GM20000 (cell line): Measurements from ENCODE around the gene IL18BP.

ENCODE experiments used
- DNase-seq: peaks from one replicate; pipeline ENCODE4 v3.0.0; 2012; ENCODE audit warnings: low spot score
- TF ChIP-seq, protein P1 (sequence below): IDR thresholded peaks from 2 replicates; pipeline ENCODE4 v1.5.1; 2012; ENCODE audit warnings: mild to moderate bottlenecking, control low read depth; ENCODE audit errors: extremely low read depth, missing control alignments

The IL18BP gene

DNA sequence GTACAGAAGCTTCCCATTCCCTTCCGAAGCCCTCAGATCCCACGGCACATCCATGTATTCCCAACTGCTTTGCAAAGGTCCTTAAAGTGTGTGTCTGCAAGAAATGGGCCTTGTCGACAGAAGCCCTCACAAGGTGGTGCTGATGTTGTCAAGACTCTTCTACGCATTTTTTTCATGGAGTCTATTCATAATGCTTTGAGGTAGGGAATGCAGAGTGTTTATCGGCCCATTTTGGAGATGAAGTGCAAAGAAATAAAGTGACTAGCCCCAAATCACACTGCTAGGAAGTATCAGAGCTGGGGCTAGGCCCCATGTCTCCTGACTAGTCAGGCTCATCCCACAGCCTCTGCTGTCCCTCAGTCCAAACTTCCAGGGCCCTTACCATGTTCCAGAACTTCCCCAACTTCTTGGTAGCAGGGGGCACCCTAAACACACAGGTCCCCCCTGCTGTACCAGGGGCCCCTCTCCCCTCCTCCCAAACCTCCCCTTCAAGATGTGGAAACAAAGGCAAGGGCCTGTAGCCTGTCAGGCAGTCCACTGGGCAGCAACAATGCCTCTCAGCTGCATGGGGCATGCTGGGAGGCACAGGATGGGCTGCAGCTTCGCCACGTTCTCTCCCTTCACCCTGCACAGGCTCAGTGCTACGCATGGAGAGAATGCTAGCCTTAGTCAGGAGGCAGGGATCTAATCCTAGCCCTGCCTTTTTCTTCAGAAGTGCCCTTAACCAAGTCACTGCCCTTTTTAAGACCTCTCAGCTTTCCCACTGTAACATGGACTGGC, 7.8 kb downstream of the IL18BP start:
- TF ChIP-seq, protein P1, sequence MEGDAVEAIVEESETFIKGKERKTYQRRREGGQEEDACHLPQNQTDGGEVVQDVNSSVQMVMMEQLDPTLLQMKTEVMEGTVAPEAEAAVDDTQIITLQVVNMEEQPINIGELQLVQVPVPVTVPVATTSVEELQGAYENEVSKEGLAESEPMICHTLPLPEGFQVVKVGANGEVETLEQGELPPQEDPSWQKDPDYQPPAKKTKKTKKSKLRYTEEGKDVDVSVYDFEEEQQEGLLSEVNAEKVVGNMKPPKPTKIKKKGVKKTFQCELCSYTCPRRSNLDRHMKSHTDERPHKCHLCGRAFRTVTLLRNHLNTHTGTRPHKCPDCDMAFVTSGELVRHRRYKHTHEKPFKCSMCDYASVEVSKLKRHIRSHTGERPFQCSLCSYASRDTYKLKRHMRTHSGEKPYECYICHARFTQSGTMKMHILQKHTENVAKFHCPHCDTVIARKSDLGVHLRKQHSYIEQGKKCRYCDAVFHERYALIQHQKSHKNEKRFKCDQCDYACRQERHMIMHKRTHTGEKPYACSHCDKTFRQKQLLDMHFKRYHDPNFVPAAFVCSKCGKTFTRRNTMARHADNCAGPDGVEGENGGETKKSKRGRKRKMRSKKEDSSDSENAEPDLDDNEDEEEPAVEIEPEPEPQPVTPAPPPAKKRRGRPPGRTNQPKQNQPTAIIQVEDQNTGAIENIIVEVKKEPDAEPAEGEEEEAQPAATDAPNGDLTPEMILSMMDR: no peak
- DNase-seq: no peak

DNA sequence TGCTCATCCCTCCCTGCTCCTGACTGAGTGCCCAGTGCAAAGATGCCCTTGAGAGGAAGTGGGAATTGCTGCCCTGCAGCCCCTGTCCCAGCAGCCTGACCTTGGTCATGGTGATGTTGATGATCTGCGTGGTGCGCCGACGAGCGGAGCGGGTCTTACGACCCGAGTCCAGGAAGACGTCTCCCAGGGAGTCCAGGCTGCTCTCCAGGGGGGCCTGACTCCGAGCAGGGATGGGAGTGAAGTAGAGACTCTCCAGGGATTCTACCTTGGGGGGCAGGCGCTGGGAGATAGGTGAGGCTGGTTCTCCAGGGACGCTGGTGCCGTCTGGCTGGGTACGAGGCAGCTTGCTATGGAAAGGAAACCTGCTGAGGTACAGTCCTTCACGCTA, 8.4 kb downstream of the IL18BP start:
- DNase-seq: no peak
- TF ChIP-seq, protein P1: no peak

DNA sequence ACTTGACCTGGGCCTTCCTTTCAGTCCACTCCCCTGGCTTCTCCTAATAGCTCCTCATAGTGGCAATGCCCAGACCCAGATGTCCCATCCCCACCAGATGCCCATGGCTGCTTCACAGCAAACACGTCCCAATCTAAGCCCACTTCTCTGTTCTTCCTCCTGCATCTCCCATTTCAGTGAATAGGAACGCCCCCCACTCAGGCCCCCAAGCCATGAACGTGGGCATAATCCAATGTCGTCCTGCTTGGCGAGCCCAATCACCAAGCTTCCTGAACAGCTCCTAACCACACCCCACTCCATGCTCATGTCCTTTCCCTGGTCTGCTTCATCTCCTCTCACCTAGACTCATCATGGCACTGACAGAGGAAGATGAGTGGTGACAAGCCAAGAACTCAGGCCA, 8.9 kb downstream of the IL18BP start:
- no peak for DNase-seq
- TF ChIP-seq, protein P1: no peak

DNA sequence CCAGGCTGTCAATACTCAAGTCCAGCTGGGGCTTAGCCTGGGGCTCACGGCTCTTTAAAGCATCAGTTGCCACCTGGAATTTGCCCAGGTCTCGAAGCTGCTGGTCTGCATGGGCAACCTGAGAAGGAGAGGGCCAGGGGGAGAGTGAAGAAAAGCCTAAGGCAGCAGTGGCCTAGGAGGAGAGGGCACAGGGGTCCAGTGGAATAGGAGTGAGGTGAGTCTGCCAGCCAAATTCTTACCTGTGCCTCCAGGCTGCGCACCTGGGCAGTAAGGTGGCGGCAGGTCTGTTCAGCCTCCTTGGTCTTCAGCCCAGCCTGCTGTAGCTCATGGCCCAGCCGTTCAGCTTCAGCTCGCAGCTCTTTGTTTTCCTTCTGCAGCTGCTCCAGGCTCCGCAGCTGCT, 10.0 kb downstream of the IL18BP start:
- no peak for DNase-seq
- TF ChIP-seq, protein P1: no peak

DNA sequence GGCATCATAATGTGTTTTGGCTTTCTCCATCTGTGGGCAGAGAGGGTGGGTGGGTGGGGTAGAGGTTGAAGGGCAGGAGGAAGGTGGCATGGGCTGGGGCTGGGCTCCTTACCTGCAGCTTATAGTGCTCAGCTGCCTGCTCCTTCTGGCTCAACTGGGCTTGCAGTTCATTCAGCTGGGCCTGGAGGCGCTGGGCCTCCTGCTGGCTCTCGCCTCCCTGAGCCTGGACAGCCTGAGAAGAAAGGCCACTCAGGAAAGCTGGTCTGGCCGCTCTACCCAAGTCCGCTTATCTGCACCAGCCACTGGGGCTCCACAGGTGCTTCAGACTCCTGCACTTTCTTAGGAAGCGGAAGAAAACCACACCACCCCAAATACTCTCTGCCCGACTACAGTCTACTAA, 10.4 kb downstream of the IL18BP start:
- TF ChIP-seq, protein P1: no peak
- no peak for DNase-seq

DNA sequence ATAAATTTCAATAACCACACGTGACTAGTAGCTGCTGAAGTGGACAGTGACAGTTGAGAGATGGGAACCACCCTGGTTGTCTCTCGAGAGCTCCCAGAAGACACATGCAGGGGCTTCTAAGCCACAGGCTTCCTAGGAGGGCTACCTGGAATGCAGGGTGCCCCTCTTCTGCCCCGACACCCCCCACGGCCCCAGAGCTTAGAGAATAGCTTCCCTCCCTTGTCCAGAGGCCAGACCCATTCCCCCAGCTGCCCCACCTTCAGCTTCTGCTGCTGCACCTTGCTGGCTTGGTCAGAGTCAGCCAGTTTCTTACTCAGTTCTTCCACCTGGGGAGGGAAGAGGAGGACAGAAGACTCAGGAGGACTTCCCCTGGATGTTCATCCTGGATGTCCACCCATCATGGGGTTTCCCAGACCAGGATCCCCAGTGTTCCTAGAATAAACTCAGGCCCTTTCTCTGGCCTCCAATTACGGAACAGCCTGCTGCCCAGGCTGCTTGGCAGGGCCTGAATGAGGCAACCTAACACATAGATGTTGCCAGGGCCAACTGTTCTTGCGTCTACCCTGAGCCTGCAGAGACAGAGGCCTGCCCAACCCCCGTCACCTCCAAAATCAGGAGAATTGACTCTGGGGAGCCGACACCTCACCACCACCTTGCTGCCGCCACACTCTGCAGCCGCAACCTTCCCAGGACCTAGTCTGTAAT, 12.0 kb downstream of the IL18BP start:
- no peak for DNase-seq
- TF ChIP-seq, protein P1: no peak

DNA sequence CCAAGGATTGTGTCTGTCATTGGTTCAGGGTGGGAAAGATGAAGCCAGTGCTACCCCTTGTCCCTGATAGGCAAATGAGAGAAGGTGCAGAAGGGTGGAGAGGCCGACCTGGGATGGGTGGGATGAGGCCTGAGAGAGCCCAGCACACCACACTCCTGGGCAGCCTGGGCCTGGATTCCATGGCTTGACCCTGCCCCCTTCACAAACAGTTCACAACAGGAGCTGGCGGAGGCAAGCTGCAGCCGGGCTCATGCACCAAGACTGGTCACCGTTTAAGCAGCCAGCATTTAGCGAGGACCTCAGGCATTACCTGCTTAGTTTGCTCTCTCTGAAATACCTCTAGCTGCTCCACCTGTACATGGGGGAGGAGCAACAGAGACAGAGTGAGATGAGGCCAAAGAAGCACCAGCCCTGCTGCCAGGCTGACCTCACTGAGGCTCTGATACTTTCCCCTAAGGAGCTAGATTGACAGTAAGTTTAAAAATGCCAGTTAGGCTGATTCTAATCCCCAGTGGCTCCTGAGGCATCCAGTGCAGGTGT, 13.5 kb downstream of the IL18BP start:
- no peak for DNase-seq
- TF ChIP-seq, protein P1: no peak
